ENCODE results near the gene CITED2.

The CITED2 gene

DNA sequence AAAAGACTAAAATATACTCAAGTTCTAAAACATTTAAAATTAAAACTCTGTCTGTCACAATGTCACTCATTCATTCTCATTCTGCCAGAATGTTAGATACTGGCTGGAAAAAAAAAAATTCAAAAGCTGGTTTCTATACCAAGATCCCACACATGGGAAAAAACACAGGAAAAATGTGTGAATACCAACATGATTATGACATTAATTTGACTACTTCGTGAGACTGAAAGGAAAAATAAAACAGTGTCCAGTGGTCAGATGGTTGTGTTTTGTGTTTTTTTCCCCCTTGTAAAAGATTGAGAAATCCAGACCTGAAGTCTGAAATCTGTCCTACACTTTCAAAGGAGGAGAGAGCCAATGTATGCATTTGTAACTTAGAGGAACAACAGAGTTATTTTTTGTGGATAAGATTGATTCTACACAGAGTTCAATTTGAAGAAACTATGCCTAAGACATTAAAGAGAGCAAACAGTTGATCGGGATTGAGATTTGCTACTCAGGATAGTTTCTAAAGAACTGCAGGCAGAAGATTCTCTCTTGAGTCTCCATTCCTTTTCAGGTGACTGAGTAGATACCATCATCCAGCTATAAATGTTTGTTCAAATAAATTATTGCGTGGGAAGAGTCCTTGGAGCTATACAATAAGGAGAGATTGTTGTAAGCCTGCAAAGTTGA lies 43.5 kb downstream of the CITED2 start:
- DNase-seq (ENCODE audit: low read depth in 2 of 2) = no peak

DNA sequence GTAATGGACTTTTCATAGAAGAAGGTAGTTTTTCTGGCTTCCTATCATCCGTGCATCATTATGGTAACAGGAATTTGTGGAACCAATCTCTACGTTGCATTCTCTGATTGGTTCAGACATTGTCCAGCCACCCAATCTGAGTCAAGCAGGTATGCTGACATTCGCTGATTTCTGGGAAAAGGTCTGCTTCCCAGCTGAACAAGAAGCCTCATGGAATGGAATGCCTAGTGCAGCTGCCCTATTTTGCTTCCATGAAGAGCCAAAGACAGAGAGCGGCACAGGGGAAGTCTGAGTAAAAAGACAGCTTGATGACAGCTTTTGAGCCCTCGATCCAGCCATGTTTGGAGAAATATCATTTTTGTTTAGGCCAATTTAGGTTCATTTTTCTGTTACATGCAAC lies 44.1 kb downstream of the CITED2 start:
- no peak for DNase-seq (ENCODE audit: low read depth in 2 of 2)

DNA sequence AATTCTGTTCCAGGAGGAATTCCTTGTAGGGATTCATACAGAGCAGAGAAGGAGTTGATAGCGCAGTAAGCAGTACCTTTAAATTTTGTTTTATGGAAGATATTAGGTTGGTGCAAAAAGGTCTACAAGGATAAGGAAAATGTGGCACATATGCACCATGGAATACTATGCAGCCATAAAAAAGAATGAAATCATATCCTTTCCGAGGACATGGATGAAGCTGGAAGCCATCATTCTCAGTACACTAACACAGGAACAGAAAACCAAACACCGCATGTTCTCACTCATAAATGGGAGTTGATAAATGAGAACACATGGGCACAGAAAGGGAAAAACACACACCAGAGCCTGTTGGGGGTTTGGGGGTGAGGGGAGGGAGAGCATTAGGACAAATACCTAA lies 45.2 kb downstream of the CITED2 start:
- no peak for DNase-seq (ENCODE audit: low read depth in 2 of 2)

DNA sequence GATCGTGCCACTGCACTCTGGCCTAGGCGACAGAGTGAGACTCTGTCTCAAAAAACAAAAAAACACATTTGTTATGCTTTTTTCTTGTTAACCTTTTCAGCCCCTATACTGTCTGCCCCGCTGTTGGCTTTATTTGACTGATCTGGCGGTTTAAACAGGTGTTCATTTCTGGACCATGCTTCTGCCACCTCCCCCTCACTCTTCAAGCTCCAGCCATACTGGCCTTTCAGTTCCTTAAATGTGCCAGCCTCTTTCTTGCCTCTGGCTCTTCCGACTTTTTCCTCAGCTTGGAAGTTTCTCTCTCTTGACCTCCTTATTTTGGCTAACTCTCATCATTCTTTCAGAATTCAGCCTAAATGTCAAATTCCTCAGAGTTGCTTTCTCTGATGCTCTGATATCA lies 47.4 kb downstream of the CITED2 start:
- DNase-seq (ENCODE audit: low read depth in 2 of 2) = no peak

DNA sequence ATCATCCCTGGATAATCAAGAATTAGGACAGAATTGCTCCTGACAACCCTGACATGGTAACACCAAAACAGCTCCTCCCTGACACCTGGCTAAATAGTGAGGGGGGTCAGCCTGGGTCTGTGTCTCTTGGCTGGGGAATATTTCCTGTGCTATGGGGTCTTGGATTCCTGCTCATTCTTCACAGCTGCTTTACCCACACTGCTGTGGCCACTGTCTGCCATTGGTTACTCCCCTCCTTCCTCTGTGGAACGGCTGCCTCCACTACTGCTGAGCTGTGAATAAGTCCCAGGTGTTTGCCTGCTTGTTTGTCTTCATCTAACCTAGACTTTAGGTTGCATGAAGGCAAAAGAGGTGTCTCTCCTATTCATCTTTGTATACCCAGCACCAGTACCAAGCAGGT lies 48.8 kb downstream of the CITED2 start:
- no peak for DNase-seq (ENCODE audit: low read depth in 2 of 2)

DNA sequence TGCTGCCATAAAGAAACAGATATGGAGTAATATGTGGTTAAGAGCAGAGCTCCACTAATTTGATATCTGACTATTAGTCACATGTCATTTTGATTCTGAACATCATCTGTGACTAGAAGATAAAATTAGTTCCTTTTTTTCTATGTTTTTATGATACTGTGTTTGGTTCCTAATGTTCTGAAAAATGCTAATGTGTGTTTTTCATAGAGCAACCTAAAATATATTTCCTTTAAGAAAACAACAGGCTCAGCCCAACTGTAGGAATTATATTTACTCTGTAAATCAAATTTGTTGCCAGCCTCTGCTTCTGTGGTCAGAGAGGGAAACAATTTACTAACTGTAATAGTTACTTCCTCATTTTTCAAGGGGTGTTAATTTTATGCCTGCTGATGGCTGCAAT lies 49.3 kb downstream of the CITED2 start:
- DNase-seq (ENCODE audit: low read depth in 2 of 2) = no peak

DNA sequence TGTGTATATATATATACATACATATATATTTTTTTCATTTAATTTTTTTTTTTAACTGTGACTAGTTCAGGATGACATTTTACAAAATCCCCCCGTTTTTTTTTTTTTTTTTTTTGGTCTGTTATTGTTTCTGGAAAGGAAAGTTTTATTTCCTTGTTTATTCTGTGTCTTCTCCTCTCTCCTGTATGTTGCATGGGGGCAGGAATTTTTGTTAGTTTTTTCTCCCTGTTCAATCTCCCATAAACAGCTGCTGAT lies 50.2 kb downstream of the CITED2 start:
- DNase-seq (ENCODE audit: low read depth in 2 of 2) = no peak

DNA sequence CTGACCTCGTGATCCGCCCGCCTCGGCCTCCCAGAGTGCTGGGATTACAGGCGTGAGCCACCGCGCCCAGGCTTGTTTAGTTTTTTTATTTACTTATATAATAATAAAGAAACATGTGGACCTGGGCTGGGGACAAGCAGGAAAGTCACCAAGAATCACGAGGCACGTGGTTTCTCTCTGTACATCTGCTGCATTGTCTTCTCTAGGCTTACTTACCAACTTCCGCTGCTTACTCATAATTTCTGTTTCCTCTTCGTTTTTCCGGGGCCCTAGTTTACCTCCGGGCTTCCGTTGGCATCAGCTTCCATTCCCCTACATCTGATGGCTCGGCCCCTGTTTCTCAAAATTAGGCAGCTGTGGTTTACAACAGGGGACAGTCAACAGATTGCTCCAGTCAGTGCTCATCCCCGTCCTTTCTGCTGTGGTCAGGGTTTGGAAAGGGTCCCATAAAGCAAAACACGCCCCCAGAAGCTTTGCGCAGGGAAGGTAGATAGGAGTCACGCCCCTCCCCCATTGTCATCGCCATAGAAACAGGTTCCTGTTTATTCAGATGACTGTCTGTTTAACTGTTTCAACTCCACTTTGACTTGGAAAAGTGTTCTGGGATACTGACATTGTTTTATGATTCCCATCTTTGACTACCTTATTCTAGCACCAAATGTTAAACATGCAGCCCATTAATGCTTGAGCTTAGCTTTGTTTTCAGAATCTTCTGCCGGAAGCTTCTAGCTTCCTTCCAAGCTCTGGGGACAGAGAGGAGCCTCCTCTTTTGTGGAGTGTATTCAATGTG lies 50.7 kb downstream of the CITED2 start:
- peak; percentile 57 to 61 for DNase-seq (ENCODE audit: low read depth in 2 of 2)
